Pancreas (tissue), 10 donors: ENCODE results near the gene PRKCQ. TPM values are rescaled to one million over a fixed set of nuclear protein-coding genes. Genes with fewer than 3 reads are reported as not detected.

ENCODE experiments used
- ATAC-seq, 4 donors: fragments of 200-7000 bp; cut with Tn5 transposase; one replicate each; pipeline versions ENCODE4 v1.8.0 to v1.9.1; 2020; ENCODE audit warnings: mild to moderate bottlenecking in 4 of 4, moderate library complexity in 4 of 4
- DNase-seq, 6 donors: peaks; one replicate each; pipeline ENCODE4 v3.0.0-alpha.2; 2020
- FAIRE-seq: peaks from 2 replicates; lab custom pipeline; 2012; peaks lifted over from hg19 to GRCh38; lab: Jason Lieb, UNC
- H3K27ac ChIP-seq, 4 donors: fragments of 200-600 bp; sonication (generic); 1 replicate in 3 of 4; 2 replicates in 1 of 4; pipeline versions ENCODE4 v1.5.0 to v1.8.0; 2020
- H3K27me3 ChIP-seq, 4 donors: fragments of 200-600 bp; one replicate each; pipeline ENCODE4 v1.8.0; 2021
- H3K36me3 ChIP-seq, 3 donors: fragments of 200-600 bp; sonication (generic) in 1 of 3; one replicate each; pipeline versions ENCODE4 v1.5.0 to v1.8.0; 2020 to 2021
- H3K4me1 ChIP-seq, 3 donors: fragments of 200-600 bp; one replicate each; pipeline ENCODE4 v1.8.0; 2021
- H3K4me3 ChIP-seq, 4 donors: fragments of 200-600 bp; sonication (generic) in 2 of 4; one replicate each; pipeline versions ENCODE4 v1.5.0 to v1.8.0; 2020 to 2021
- H3K9me3 ChIP-seq, 4 donors: fragments of 200-600 bp; one replicate each; pipeline ENCODE4 v1.8.0; 2021
- WGBS, 2 donors: extraction: QIAGEN DNeasy Blood & Tissue Kit; methylation state at CpG; one replicate each; pipeline ENCODE4 v1.1.7; 2013; 5-methylcytosine and 5-hydroxymethylcytosine counted together
- intact Hi-C, 3 donors: fragments of 100-400 bp; cut with DNase I; formaldehyde crosslinking; loops; one replicate each; pipeline versions ENCODE4 v1.11.1 to v1.14.2; 2022
- polyA plus RNA-seq, 2 donors: library from polyadenylated mRNA; stranded (reverse); fragments of 200-250 nt; gene quantifications; one replicate each; pipeline ENCODE4 v1.2.3, GENCODE V29; 2013
- total RNA-seq, 6 donors: library from RNA; stranded (reverse); fragmentation: NEBNext Ultra II Directional in 4 of 6; extraction: Animal tissue kit (Norgen Biotek cat#: 25700) in 4 of 6; gene quantifications; one replicate each; pipeline versions ENCODE4 v1.2.1 to v1.2.4, GENCODE V29; 2021 to 2023
- TF ChIP-seq, protein P1 (sequence below), 4 donors: fragments of 200-600 bp; sonication (generic) in 3 of 4; IDR thresholded peaks; one replicate each; pipeline versions ENCODE4 v1.5.0 to v1.8.0; 2021; ENCODE audit warnings: antibody characterized with exemption in 4 of 4
- donor health status: healthy with polysubstance abuse.
- donor health status: DM: no; HTN: no; CAD: no; lungs with moderate emphysema.
- donor health status: DM: no; HTN: no; CAD: no.
- donor health status: control.
- donor health status: control.
- donor health status: Bipolar disorder and iron deficiency.
- donor health status: DM: yes; HTN: yes; CAD: no.
- donor health status: DM: no; HTN: no; CAD: no.
- donor health status: DM: no; HTN: no; CAD: no.
- donor health status: DM: yes; HTN: yes; CAD: no.

Gene PRKCQ
- total and polyA plus RNA-seq, 8 donors = 1.4 to 5.2 (median 3.4) TPM

DNA sequence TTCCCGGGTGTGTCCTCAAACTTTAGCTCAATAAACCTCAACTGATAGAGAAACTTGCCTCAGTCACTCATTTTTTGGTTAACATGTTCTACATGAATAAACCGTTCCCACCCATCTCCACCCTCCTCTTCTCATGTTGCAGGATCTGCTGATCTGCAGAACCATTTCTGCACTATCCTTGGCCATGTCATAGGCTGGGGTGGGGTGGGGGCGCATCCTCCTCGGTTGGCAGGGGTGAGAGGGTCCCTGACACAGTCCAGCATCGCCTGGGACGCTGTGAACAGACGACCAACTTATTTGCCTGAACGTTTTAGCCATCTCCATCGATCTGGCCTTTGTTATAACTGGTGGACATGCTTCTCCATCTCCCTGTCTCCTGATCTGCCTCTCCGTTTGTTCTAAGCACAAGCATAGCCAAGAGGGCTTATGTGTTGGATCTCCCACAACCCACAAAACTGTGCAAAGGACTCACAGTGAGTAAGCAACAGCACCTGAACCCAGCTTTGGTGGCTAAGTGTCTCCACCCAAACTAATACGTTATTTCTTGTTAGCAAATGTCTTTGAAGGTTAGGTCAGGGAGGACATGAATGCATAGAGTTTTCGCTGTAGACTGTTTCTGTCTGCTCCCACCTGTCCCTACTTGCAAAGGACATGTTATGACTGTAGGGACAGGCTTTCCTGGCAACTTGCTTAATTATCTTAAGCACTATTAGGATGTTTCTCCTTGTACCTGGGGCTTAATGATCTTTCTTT, 51.7 kb downstream of the PRKCQ start:
- H3K9me3 ChIP-seq = no peaks in the 10 kb centered on the region
- WGBS, 2 donors = 81 to 84% methylated on average over 12 of the region's 12 CpGs
- DNase-seq (no peak), FAIRE-seq (no peak), ATAC-seq (no peak)
- no peaks in the 10 kb centered on the region for H3K4me1 ChIP-seq
- H3K36me3 ChIP-seq = no peaks in the 10 kb centered on the region
- TF ChIP-seq, protein P1, sequence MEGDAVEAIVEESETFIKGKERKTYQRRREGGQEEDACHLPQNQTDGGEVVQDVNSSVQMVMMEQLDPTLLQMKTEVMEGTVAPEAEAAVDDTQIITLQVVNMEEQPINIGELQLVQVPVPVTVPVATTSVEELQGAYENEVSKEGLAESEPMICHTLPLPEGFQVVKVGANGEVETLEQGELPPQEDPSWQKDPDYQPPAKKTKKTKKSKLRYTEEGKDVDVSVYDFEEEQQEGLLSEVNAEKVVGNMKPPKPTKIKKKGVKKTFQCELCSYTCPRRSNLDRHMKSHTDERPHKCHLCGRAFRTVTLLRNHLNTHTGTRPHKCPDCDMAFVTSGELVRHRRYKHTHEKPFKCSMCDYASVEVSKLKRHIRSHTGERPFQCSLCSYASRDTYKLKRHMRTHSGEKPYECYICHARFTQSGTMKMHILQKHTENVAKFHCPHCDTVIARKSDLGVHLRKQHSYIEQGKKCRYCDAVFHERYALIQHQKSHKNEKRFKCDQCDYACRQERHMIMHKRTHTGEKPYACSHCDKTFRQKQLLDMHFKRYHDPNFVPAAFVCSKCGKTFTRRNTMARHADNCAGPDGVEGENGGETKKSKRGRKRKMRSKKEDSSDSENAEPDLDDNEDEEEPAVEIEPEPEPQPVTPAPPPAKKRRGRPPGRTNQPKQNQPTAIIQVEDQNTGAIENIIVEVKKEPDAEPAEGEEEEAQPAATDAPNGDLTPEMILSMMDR (IDR thresholded peaks at IDR 0.05) = no peak
- intact Hi-C loops = no loop called here
- no peak overlapping the region for H3K4me3 ChIP-seq
- H3K27me3 ChIP-seq = no peaks in the 10 kb centered on the region
- no peak overlapping the region for H3K27ac ChIP-seq

GRCh38 chr10:6525599-6526165, 54.4 kb downstream of the PRKCQ start:
- DNase-seq = no peak
- Histone ChIP-seq H3K27me3 (no peaks in the 10 kb centered on the region), H3K4me1 (no peaks in the 10 kb centered on the region), H3K4me3 (no peak overlapping the region), H3K27ac (no peak overlapping the region), H3K36me3 (no peaks in the 10 kb centered on the region), H3K9me3 (no peaks in the 10 kb centered on the region)
- WGBS, 2 donors = 76 to 84% methylated on average over 4 of the region's 4 CpGs
- TF ChIP-seq, protein P1 (IDR thresholded peaks at IDR 0.05) = no peak
- FAIRE-seq = no peak
- no peak for ATAC-seq
- intact Hi-C loops = no loop called here

GRCh38 chr10:6522230-6522629, 57.8 kb downstream of the PRKCQ start:
- H3K36me3 ChIP-seq = no peaks in the 10 kb centered on the region
- ATAC-seq (no peak), FAIRE-seq (no peak), DNase-seq (no peak)
- TF ChIP-seq, protein P1 (IDR thresholded peaks at IDR 0.05) = no peak
- no peaks in the 10 kb centered on the region for H3K27me3 ChIP-seq
- H3K4me3 ChIP-seq = no peak overlapping the region
- intact Hi-C loops = no loop called here
- H3K4me1 ChIP-seq = no peaks in the 10 kb centered on the region
- no peak overlapping the region for H3K27ac ChIP-seq
- 91 to 94% methylated on average over 6 of the region's 6 CpGs for WGBS, 2 donors
- H3K9me3 ChIP-seq = no peaks in the 10 kb centered on the region

GRCh38 chr10:6520138-6520537, 59.9 kb downstream of the PRKCQ start:
- TF ChIP-seq, protein P1 (IDR thresholded peaks at IDR 0.05) = no peak
- 93 to 94% methylated on average over 10 of the region's 10 CpGs for WGBS, 2 donors
- no peaks in the 10 kb centered on the region for H3K9me3 ChIP-seq
- no peak overlapping the region for H3K27ac ChIP-seq
- H3K4me3 ChIP-seq = no peak overlapping the region
- no peak for ATAC-seq
- no peak for FAIRE-seq
- no peaks in the 10 kb centered on the region for H3K4me1 ChIP-seq
- DNase-seq = no peak
- no peaks in the 10 kb centered on the region for H3K27me3 ChIP-seq
- intact Hi-C loops = no loop called here
- no peaks in the 10 kb centered on the region for H3K36me3 ChIP-seq
